NCI-H2029 (cell line): ENCODE results near the gene CBFA2T2.
"Not testable (repeated sequence)": the region's sequence is repeated elsewhere in the genome, so short reads cannot be mapped to it uniquely, and the experiment has no call there.

Experiments
- DNase-seq: peaks from one replicate; lab custom pipeline; 2025; lab: John Stamatoyannopoulos, UW

Gene CBFA2T2

DNA sequence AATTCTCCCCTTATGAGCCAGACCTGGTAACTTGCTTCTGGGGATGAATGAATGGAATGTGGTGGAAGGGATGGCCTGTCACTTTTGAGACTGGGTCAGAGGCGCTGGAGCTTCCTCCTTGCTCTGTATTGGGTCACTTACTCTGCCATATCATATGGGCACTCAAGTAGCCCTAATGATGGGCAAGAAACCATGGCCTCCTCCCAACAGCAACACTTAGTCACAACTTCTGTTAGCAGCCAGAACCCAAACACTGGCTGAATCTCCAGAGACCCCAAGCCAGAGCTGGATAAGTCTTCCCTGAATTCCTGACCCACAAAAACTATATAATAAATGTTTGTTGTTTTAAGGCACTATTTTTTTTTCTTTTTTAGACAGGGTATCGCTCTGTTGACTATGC is 190.8 kb downstream of the CBFA2T2 start:
- no peak for DNase-seq

DNA sequence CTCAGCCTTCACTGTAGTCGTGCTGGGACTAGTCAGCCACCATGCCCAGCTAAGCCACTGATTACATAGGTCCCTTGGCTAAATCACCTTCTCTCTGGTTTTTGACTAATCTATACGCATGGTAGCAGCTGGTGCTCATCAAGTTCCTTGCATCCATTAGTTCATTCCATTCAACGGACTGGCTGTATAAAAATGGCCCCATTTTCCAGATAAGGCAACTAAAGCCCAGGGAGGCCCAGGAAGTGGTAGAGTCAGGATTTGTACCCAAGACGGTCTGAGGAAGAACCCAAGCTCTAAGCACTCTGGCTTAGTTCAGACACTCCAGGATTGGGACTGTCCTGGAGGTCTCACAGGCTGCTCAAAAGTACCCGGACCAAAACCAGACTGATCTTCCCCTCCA is 191.4 kb downstream of the CBFA2T2 start:
- DNase-seq: no peak

DNA sequence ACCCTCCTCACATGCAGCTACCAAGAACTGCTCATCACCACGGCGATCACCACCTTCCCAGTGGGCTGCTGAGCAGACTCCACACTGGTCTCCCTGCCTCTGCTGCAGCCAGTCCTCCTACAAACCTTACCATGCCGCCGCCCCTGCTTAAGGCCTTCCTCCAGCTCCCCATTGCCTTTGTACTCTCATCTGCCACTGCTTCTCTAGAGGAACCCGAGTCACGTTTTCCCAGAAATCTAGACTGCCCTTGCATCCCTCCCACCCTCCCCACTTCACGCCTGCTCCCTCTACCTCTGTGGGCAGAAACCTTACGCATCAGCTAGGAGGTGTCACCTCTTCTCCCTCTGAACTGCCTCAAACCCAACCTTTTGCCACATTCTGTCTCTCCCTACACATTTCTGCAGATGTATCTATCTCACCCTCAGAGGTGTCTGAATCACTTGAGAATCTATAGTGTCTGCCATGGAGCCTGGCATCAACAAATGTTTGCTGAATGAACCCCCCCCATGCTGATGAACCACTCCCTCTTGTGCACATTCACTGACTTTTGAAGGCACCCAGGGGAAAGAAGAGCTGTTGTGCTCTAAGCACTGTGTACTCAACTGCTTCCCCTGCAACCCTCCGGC is 191.9 kb downstream of the CBFA2T2 start:
- no peak for DNase-seq

DNA sequence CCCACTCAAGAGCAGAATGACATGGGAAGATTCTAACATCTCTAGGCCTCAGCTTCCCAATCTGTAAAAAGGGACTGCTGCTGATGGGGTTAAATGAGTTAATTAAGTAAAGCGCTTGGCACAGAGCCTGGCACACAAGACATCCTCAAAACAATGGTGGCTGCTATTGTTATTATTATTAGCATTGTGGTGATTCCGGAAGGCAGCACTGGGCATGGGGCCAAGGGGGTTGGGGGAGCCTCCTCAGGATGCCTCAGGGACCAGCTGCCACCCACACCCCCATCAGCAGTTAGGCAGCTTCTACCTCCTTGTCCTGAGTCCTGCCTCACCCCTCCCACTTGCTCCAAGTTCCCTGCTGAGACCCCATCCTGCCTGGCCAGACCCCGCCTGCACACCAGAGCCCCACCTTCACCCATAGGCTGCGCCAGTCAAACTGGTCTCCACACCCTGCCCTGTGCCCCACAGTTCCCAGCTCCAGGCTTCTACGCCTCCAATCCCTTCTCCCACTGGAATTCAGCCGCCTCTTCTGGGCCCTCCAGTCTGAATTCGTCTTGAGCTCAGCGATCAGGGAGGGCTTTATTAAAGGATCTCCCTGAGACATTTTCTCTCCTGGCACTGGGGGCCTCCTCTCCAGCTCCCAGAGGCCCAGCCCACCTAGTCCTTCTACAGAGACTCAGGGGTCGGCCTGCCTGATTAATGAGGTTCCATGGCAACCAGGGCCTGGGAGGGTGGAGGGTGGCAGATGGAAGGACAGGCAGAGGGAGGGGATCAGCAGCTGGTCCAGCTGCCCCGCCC is 194.8 kb downstream of the CBFA2T2 start:
- no peak for DNase-seq

DNA sequence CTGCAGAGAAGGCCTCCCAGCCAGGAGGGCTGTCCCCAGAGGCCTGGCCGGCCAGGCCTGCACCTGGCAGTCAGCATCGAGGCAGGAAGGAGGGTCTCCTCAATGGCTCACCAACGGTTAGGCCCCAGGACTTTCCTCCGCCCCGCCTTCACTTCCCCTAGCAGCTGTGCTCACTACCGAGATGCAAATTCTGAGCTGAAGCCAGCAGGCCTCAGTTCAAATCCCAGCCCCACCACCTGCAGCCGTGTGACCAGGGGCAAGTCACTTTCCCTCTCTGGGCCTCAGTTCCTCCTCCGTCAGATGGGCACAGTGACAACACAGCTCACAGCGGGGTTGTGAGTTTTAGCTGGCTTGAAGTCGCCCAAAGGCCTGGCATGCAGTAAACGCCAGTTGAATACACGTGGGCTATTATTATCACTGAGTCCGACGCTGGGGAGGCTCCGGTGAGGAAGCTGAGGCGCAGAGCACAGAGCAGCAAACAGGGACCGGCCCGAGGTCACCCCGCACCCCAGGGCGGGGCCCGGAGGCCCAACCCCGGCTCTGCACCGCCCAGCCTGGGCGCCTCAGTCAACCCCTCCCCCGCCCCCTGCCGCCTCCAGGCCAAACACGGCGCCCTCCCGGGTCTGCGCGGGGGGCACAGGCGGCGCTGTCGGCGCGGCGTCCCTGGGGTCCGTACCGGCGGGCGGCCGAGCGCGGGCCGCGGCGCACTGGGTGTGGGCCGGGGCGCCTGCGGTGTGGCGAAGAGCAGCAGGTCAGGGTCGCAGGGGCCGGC is 195.6 kb downstream of the CBFA2T2 start:
- no peak for DNase-seq

DNA sequence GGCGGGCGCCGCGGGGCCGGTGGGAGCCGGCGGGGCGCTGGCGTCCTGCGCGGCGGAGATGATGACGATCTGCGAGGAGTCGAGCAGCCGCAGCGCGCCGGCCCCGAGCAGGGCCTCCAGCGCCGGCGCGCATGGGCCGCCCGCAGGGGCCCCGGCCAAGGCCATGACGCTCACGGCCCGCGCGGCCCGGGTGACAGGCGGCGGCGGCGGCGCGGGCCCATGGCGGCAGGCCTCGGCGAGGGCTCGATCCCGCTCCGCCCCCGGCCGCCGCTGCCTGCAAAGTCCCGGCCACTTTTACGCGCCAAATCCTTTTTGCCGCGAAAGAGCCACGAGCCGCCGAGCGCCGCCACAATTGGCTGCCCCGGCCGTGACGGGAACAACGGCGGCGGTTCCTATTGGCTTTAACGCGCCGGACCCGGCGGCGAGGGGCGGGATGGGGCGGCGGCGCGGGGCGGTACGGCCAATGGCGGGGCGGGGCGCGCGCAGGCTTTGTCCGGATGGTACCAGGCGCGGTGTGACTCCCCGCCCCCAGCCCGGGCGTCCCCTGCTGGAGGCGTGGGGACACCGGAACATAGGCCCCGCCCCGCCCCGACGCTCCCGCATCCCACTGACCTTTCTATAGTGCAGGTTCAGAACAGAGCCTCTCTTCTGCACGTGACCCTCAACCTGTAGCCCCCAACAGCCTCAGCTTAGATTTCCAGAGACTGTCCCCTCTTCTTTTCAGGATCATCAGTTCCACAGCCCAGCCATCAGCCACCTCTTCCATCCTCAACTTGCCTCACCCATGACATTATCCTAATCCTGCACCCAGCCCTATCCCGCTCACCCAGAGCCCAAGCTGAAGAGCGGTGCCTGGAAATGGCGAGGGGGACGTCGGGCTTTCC is 196.4 kb downstream of the CBFA2T2 start, which contains the start of gene E2F1:
Gene E2F1, minus strand, starts transcription at position 286 of the 884 bp plus-strand sequence. Its CDS starts 121 bp downstream, at position 165.
- DNase-seq: peak; percentile 95

DNA sequence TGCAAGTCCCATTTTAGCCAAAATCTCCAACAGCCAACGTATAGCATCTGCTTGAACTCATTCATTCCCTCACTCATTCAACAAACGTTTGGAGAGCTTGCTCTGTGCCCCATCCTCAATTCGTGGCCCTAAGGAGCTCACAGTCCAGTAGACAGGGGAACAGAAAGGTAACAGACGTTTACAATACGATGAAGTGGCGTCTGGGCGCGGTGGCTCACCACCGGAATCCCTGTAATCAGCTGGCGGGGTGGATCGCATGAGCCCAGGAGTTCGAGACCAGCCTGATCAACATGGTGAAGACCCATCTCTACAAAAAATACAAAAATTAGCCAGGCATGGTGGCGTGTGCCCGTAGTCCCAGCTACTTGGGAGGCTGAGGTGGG is 197.1 kb downstream of the CBFA2T2 start:
- no peak for DNase-seq

DNA sequence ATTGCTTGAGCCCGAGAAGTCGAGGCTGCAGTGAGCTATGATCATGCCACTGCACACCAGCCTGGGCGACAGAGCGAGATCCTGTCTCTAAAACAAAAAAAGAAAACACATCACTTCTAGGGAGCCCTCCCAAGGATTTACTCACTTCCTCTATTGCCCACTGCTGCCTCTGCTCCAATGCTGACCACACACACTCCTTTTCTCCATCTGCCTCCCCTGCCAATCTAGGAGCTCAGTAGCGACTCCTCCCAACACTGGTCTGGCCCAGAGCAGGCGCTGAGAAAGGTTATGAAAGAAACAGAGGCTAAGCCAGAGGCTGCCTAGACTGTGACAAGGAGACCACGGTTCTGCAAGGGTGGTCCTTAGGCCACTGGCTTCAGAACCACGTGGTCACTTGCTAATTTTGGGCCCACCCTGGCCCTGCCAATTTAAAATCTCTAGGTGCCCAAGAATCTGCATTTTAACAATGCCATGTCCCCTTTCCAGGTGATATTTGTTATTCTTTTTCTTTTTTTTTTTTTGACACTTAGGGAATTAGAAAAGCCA is 197.5 kb downstream of the CBFA2T2 start:
- no peak for DNase-seq

DNA sequence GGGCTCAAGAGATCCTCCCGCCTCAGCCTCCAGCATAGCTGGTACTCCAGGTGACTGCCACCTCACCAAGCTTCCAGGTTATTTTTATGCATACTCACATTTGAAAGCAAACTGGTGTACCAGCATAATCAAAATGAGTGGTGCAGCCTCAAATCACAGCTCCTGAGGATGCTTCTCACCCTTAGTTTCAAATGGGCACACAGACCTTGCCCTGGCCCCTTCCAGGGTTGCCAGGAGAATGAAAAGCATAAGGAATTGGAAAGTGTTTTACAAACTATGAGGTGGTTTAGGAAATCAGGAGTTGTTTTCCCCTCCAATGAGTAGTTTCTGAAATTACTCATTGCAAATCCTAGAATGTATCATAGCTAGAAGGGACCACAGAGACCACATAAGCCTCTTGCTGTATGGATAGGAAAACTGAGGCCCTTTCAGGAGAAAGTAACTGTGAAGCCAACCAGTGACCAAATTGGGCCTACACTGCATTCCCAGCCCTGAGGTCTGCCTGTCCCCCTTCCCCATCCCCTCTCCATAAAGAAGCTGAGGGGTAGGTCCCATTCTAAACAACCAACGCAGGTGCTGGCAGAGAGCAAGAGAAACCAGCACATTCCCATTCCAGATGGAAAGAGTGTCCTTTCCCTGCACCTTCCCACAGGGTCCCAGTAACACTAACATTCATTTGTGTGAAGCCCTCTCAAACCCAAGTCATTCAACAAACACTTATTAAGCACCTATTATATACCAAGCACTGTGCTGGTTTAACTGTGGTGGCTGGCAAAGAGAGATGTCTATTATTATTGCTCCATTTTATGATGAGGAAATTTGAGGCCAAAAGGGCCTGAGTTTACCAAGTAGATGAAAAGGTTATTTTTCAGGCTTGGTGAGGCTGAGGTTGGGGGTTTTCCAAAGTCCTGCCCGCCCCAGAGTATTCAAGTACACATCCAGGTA is 198.4 kb downstream of the CBFA2T2 start:
- DNase-seq: no peak

DNA sequence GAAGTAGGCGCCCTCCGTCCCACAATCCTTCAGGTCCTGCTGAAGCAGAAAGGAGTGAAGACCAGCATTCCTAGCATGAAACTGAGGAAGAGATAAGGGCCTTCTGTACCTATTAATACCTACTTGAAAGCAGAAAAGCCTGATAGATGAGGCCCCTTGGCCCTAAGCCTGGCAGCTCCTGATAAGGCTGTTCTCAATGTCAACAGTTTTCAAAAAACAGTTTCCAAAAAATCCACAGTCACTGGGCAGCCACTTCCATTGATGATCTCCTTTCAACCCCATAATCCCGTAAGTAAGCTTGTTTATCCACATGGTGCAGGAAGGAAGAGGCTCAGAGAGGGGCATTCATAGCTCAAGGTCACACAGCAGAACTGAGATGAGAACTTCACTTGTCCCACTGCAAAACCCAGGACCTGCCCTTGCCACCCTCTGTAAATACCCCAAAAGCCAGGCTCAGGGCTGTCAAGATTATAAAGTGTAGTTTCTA is 199.1 kb downstream of the CBFA2T2 start:
- no peak for DNase-seq

DNA sequence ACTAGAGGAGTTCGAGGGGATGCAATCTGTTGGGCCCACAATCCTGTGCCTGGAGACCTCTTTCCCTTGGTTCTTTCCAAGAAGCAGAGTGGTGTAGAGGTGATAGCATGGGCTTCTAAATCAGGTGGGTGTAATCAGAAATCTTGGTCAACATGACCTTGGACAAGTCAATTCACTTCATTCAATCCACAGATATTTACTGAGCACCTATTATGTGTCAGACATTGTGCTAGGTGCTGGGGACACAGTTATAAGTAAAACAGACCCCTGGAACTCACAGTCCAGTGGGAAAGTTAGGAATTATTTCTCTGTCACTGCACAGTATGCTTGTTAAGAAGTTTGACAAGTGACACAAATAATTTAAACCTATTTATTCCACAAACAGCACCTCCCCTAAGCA is 199.6 kb downstream of the CBFA2T2 start:
- DNase-seq: no peak

DNA sequence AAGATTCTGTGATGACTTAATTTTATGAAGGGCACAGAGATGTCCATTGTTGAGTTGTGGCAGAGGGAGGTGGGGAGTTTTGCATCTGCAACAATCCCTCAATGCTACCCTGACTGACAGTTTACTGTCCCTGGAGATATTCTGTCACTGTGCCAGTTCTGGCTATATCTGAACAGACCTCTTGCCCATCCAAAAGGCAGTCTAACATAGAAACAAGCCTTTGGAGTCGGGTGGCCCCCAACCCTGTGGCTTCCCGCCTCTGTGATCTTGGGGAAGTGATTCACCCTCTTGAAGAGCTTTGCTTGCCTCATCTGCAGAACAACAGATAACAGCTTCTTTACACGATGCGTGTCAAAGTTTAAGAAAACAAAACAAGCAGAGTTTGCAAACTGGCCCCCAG is 200.1 kb downstream of the CBFA2T2 start:
- no peak for DNase-seq

DNA sequence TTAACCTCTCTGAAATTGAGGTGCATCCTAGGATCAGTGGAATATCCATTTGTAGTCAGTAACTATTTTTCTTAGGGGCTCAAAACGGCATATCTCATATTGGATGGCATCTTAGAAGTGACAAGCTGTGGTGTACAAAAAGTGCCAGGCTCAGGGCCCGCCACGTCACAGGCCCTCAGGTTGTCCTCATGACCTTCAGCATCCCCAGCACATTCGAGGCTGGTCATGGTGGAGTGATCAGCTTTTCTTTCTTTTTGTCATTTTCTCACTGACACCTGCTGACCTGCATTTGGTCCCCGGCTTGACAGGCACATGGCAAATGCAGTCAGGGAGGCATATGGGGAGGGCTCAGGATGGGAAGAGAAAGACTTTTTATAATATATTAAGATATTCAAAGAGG is 203.4 kb downstream of the CBFA2T2 start:
- DNase-seq: no peak

DNA sequence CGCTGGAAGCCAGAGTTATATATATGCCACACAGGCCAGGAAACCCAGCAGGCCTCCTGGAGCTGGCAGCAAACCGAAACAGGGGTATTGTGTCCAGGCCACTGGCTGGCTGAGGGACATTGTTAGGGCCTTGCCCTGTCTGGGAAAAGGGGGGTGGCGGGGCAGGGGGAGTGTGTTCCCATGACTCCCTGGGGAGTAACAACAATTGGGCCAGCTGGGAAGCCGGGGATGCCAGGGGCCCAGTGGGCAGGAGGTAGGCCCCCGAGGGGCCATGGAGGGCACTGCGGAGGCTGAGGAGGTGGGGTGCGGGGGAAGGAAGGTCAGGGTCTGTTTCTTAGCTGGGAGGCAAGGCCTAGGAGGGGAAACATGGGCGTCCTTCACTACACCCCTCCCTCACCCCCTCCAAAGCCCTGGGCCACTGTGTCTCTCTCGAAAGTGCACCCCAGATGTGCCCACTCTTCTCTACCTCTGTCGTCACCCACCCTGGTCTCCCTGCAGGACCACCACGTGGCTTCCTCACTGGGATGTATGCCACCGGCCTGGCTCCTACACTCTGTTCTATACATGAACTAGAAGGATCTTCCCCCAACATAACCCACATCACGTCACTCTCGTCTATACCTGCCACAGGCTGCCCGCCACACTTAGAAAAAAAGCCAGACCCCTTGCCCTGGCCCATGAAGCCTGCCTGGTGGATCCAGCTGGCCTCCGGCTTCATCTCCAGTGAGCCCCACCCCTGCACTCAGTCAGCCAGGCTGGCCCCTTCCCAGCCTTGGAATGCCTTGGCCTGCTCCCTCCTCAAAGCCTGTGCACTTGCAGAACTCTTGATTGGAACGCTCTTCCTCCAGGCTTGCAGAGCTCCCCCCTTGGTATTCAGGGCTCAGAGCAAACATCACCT is 204.1 kb downstream of the CBFA2T2 start:
- no peak for DNase-seq

DNA sequence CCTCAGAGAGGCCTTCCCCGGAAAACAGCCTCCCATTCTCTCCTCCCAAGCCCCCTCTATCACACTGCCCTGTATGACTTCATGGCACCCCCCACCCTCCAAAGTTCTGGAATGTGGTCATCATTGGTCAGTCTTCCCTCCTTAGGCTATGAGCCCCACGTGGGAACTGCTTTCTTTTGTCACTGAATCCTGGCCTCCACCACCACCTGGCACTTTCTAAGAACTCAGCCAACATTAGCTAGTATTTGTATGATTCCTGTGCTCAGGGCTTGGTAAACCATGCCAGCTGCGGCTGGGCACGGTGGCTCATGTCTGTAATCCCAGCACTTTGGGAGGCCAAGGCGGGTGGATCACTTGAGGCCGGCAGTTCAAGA is 204.7 kb downstream of the CBFA2T2 start:
- no peak for DNase-seq

DNA sequence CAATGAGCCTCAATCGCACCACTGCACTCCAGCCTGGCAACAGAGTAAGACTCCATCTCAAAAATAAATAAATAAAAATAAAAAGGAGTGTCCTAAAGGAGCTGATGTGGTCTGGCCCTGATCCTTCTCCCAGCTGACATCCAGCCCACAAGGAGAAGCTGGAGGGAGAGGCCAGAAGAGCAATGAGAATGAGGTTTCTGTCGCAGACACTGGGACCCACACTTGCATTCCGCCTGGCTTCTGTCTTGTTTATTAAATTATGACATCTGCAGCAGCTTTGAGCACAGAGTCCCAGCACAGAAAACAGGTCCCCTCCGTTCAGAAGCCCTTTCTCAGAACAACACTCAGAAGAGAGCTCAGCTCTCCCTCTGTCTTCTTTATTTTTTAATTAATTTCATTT is 206.6 kb downstream of the CBFA2T2 start:
- DNase-seq: no peak

DNA sequence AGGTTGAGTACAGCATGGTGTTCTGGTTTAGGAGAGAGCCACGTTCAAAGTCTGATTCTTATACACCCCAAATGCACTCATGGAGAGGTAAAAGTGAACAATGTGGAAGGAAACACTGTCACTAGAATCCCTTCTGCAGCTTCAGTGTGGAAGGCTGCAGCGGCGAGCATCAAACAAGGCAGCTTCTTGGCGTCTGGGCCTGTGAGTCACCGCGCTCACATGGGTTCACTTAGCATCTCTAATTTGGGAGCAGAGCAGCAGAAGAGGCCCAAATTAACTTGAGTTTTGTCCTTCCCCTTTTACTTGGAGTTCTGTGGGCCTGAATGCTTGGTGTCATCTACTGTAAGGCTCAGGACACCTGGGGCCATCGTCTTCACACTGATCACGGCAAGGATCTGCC is 207.2 kb downstream of the CBFA2T2 start:
- no peak for DNase-seq

DNA sequence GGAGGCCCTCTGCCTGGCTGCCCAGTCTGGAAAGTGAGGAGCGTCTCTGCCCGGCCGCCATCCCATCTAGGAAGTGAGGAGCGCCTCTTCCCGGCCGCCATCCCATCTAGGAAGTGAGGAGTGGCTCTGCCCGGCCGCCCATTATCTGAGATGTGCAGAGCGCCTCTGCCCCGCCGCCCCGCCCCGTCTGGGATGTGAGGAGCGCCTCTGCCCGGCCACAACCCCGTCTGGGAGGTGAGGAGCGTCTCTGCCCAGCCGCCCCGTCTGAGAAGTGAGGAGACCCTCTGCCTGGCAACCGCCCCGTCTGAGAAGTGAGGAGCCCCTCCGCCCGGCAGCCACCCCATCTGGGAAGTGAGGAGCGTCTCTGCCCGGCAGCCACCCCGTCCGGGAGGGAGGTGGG is 209.1 kb downstream of the CBFA2T2 start:
- DNase-seq: not testable (repeated sequence)
